PC-9 (cell line): Measurements from ENCODE around the gene FLVCR1.

Experiments
- CTCF ChIP-seq: fragments of 200-600 bp; sonication (generic); conservative IDR thresholded peaks from 2 replicates; pipeline ENCODE4 v1.6.1; 2017; ENCODE audit warnings: mixed run types, antibody characterized with exemption, mild to moderate bottlenecking, moderate library complexity
- EZH2 ChIP-seq: fragments of 200-600 bp; sonication (generic); IDR thresholded peaks from 2 replicates; pipeline ENCODE4 v1.8.0; 2017; ENCODE audit warnings: antibody characterized with exemption, low read depth

- no peak for TF ChIP-seq CTCF
- TF ChIP-seq EZH2, result no peak
These were observed 59.0 kb downstream of the FLVCR1 start for GRCh38 chr1:212917134-212917485.
